ENCODE data around the gene SLC38A5. TPM values are rescaled to one million over a fixed set of nuclear protein-coding genes. Genes with fewer than 3 reads are reported as not detected.
"Not testable (repeated sequence)": the region's sequence is repeated elsewhere in the genome, so short reads cannot be mapped to it uniquely, and the experiment has no call there.

Gene SLC38A5
- polyA plus RNA-seq (ENCODE audit: insufficient read depth in 1 of 5, insufficient read length in 5 of 5, low replicate concordance in 1 of 5): 10 to 100 TPM; 31.8 to 68.1 (median 43.4) TPM
- long read RNA-seq, donor 1, partial matches to known transcripts: 6 of 7 reads
- long read RNA-seq, donor 1, other reads (novel, unspliced or antisense): 0 of 7 reads
- long read RNA-seq, donor 2, partial matches to known transcripts: 0 of 3 reads
- long read RNA-seq, donor 2, other reads (novel, unspliced or antisense): 0 of 3 reads
- long read RNA-seq, donor 3, partial matches to known transcripts: 11 of 14 reads
- long read RNA-seq, donor 3, other reads (novel, unspliced or antisense): 0 of 14 reads
- long read RNA-seq, donor 4, partial matches to known transcripts: 0 of 2 reads
- long read RNA-seq, donor 4, other reads (novel, unspliced or antisense): 0 of 2 reads
- long read RNA-seq, donor 5, partial matches to known transcripts: 0 of 8 reads
- long read RNA-seq, donor 5, other reads (novel, unspliced or antisense): 0 of 8 reads
- long read RNA-seq, donor 6, partial matches to known transcripts: 0 of 3 reads
- long read RNA-seq, donor 6, other reads (novel, unspliced or antisense): 0 of 3 reads
- long read RNA-seq, donor 7, partial matches to known transcripts: 11 of 19 reads
- long read RNA-seq, donor 7, other reads (novel, unspliced or antisense): 5 of 19 reads
- long read RNA-seq, donor 8, partial matches to known transcripts: 0 of 1 reads
- long read RNA-seq, donor 8, other reads (novel, unspliced or antisense): 0 of 1 reads

DNA sequence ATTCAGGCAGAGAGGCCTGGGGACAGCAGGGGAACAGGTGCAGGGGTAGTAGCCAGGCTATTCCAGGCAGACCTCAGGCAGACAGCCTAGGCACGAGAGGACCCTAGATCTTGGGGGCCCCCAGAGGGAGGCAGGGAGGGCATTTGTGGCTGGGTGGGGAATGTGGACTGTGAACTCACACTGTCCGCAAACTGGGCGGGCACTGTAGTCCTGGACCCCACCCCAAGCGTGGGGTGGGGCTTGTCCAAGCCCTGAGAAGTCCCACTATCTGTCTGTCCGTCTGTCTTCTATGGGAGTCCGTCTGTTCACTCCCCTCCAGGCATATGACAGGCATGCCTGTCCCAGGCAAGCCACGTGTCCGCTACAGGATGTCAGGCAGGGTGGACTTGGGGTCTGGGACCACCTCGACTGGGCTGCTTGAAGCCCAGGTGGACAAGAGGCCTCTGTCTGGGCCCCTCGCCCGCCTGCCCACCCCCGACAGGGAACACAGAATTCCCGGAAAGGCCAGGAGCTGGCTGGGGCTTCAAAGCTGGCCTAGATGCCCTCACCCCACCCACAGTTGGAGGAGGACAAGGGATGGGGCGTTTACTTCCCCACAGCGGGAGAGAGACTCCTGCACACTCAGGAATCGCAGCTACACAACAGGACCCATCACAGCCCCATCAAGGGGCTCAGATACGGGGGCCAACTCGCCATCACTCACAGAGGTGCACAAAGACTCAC, at the start of gene SLC38A5:
SLC38A5 (minus strand) TSS at position 151 of the 723 bp plus-strand sequence. CDS start 2,336 bp downstream, outside the sequence.
- no peak for DNase-seq

GRCh38 chrX:48519481-48519880, 49.4 kb upstream of the SLC38A5 start:
- DNase-seq: not testable (repeated sequence)

DNA sequence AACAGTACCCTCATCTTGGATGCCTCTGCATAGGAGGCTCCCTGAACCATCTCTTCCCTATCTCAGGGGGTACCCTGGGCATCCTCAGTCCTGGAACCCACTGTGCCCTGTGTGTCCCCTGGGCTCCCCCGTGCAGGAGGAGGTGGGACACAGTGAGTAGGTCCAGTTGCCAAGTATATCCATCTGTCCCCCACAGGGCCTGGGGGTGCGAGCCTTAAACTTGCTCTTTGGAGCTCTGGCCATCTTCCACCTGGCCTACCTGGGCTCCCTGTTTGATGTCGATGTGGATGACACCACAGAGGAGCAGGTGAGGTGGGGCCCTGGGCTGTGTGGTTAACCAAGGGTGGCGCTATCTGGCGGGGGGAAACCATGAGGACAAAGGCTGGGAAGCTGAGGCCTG, 46.9 kb upstream of the SLC38A5 start:
- no peak for DNase-seq

- no peak for DNase-seq
These were observed 46.2 kb upstream of the SLC38A5 start for GRCh38 chrX:48516285-48516684.

DNA sequence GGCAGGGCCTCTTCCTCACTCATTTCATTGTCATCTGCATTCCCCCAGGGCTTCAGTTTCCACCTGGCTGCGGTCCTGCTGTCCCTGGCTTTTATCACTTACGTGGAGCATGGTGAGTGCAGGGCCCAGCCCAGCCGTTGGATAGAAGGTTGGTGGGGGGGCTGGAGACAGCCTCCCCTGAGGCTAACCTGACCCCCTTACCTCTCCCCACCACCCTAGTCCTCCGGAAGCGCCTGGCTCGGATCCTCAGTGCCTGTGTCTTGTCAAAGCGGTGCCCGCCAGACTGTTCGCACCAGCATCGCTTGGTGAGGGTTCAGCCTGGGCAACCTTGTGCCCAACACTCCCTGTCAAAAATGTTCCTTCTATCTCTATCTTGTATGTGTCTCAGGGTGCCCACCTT, 45.8 kb upstream of the SLC38A5 start:
- DNase-seq: no peak

DNA sequence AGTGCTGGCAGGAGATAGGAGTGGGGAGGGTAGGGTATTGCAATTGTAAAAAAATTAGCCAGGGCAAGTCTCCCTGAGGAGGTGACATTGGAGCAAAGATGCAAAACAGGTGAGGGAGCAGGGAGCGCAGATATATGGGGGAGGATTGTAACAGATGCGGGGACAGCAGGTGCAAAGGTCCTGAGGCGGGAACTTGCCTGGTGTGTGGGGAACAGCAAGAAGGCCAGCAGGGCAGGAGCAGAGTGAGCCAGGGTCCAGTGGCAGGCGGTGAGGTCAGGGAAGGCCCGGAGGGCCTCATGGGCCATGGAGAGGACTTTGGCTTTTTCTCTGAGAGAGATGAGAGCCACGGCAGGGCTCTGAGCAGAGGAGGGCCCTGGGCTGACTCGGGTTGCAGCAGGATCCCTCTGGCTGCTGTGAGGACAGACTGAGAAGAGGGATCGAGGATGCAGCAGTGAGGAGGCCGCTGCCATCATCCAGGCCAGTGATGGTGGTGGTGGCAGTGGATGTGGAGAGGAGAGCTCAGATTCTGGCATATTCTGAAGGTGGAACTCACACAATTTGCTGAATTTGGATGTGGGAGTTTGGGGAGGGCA, 44.9 kb upstream of the SLC38A5 start:
- no peak for DNase-seq

GRCh38 chrX:48514126-48514806, 44.2 kb upstream of the SLC38A5 start:
- DNase-seq: no peak

- DNase-seq: no peak
These were observed 43.6 kb upstream of the SLC38A5 start for GRCh38 chrX:48513670-48514069.

DNA sequence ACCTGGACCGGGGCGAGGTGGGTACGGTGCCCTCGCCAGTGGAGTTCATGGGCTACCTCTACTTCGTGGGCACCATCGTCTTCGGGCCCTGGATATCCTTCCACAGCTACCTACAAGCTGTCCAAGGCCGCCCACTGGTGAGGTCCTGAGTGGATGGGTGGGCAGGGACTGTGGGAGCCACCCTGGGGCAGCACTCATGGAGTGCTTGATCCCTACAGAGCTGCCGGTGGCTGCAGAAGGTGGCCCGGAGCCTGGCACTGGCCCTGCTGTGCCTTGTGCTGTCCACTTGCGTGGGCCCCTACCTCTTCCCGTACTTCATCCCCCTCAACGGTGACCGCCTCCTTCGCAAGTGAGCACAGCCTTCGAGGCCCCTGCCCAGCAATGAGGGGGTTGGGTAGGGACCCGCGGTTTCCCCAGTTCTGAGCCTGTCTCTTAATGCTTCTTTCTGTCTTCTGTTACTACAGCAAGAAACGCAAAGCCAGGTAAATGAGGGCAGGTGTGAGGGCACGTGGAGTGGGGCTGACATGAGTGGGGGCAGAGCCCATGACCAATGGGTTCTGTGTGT, 42.4 kb upstream of the SLC38A5 start:
- no peak for DNase-seq

DNA sequence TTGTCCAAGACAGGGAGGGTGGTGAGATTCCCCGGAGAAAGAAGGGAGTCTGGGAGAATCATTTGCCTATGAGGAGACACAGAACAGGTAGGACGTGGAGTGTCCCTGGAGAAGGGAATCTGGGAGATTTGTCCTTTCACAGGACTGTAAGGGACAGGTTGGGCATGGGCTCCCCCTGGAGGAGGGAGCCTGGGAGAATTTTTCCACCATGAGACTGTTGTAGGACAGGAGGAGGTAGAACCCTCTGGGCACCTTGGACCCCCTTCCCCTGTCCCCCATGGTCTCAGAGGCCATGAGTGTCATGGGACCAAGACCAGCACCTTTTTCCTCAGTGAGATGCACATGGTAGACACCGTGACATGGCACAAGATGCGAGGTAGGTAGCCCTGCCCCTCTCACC, 41.5 kb upstream of the SLC38A5 start:
- no peak for DNase-seq

DNA sequence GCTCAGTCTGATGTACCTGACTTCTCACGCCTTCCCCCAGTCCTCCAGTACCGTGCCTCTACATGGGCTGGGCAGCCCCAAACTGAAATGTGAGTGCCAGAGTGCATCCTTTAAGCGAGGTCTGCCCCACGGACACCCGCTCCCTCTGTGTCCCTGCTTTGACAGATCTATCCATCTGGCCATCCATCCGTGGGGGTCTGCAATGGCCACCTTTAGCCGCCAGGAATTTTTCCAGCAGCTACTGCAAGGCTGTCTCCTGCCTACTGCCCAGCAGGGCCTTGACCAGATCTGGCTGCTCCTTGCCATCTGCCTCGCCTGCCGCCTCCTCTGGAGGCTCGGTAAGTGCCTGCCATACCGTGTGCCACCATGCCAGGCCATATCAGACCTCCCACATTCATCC, 39.6 kb upstream of the SLC38A5 start:
- no peak for DNase-seq

DNA sequence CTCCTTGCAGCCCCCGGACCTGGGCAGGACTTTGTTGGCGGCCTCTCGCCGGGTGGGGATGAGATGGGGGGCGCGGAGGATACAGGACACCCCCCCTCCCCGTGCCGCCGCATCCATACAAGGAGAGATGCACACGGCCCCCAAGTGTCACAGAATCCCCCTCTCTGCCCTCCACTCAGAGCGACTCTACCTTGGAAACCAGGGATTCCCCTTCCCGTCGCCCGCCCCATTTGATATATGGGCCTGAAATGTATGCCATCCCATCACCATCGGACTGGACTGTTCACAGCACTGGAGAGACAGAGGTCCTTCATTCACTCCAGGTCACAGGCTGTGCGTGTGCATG, 39.2 kb upstream of the SLC38A5 start:
- no peak for DNase-seq

DNA sequence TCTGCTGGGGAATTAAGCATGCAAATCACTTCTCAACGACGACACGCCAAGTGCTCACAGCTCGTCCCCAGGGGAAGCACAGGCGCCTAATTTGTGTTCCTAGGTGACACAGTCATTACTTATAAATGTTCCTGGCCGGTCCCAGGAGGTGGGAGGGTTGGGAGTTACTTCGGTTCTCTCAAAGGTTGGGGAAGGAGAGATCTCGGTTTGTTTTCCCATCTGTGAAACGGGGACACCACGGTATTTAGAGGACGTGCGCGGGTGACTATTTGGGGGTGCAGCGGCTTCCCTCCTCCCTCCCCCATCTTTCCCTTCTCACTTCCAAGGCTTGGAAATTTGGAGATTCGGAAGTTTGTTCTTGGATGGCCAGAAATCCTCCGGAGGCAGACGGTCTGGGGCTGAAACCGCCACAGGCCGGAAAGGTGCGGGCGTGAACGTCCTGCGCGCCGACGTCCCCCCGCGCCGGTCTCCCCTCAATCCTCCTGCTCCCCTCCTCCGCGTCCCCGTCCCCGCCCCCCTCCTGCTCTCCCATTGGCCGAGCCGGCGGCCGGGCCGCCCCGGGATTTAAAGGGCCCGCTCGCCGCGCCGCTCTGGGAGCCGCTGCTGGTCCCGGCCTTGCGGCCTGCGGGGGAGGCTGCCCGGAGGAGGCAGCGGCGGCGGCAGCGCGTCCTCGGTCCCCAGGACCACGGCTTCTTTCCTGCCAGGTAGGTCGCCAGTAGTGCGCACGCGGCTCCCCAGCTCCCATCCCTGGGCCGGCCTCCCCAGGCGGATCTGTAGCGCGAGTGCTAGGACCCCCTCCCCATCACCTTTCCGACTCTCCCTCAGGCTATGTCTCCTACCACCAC, 38.6 kb upstream of the SLC38A5 start, which contains the start of gene PORCN:
PORCN (plus strand) TSS at position 593 of the 845 bp plus-strand sequence. CDS start 829 bp downstream, outside the sequence.
- DNase-seq: peak; percentile 52 to 60

DNA sequence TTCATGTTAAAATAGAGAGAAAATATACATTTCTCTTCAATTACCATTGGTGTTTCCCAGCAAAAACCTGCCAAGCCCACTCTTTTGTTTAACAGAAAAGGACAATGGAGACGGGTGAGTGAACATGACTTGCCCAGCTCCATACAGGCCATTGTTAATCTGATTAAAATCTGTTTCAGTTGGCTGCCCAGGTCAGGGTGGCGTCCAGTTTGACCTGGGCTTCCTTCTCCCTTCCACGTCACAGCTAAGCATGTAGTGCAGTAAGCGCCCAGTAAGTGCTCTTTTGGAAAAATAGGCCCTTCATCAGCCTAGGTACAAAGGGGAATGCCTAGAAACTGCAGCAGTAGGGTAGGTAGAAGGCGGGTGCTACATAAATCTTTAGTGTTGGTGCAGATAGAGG, 37.2 kb upstream of the SLC38A5 start:
- DNase-seq: no peak

- no peak for DNase-seq
These were observed 35.4 kb upstream of the SLC38A5 start for GRCh38 chrX:48505481-48505880.

DNA sequence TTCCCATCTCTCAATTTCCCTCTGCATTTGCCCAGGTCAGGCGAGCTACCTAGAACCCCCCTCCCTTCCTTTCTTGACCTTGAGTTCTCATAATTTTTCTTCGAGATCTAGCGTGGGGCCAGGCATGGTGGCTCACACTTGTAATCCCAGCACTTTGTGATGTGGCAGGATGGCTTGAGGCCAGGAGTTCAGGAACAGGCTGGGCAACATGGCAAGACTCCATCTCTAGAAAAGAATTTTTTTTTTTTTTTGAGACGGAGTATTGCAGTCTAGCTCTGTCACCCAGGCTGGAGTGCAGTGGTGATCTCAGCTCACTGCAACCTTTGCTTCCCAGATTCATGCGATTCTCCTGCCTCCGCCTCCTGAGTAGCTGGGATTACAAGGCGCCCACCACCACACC, 34.2 kb upstream of the SLC38A5 start:
- no peak for DNase-seq

- DNase-seq: no peak
These were observed 28.3 kb upstream of the SLC38A5 start for GRCh38 chrX:48498374-48498809.

GRCh38 chrX:48497871-48498270, 27.8 kb upstream of the SLC38A5 start:
- no peak for DNase-seq

DNA sequence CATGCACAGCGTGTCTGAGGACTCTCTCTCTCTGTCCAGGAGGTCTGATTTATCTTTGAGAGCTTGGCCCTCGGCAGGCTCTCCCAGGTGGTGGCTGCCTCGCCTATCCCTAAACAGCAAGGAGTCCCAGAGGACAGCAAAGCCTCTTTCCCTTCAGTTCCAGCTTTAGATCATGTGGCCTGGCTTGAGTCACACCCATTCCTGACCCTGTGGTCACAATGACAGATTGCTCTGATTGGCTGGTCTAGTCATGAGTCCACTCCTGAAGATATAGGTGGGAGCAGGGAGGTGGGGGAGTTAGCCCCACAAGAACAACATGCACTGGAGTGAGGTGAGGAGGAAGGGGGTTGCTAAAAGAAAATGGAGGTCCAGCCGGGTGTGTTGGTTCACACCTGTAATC, 26.6 kb upstream of the SLC38A5 start:
- no peak for DNase-seq

GRCh38 chrX:48493890-48494364, 23.9 kb upstream of the SLC38A5 start:
- no peak for DNase-seq

Data from right lung (tissue), 10 donors.